ENCODE measurements around the gene DR1. TPM values are rescaled to one million over a fixed set of nuclear protein-coding genes. Genes with fewer than 3 reads are reported as not detected.

Gene DR1
- total and polyA plus RNA-seq, 2 of the 4 experiments (the other 2 are of a cell fraction), result 27.1 to 39.4 TPM

DNA sequence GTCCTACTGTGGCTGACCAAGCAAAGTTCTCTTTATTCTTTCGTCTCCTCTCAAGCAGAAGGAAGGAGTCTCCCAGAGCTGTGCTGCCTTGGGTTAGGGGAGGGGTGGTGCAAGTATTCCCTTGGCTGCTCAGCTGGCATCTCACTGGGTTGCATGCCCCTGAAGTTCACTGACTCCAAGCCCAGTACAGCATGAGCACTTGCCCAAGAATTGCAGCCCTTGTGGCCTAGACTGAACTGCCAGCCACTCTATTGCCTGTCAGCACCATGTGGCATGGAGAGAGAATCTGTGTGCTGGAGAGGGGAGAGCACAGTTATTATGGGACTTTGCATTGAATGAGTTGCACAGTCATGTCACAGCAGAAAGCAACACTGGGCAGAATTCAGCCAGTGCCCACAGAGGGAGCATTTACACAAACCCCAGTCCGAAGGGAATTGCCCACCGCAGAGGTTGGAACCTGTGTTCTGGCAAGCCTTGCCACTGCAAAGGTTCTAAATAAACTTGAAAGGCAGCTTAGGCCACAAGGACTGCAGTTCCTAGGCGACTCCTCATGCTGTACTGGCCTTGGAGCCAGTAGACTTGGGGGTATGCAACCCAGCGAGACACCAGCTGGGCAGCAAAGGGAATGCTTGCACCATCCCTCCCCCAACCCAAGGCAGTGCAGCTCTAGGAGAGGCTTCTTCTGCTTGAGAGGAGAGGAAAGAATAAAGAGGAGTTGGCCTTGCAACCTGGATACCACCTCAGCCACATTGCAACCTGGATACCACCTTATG lies 28.8 kb downstream of the DR1 start:
- Histone ChIP-seq H3K4me1 (ENCODE audit: control insufficient read depth, insufficient read depth, low read length) (no peaks in the 10 kb centered on the region), H3K27me3 (ENCODE audit: control insufficient read depth, insufficient read depth, low read length) (no peaks in the 10 kb centered on the region), H3K14ac (replicated peaks; ENCODE audit: low read depth, low read length) (no peak overlapping the region), H3K79me1 (ENCODE audit: low read depth in 1 of 2, low read length in 2 of 2) (no peaks in the 10 kb centered on the region; a peak in 1 of 4 replicates), H3K56ac (ENCODE audit: extremely low read depth, insufficient read depth, low read length) (no peak overlapping the region), H4K91ac (ENCODE audit: insufficient read depth, low read depth, low read length) (no peak overlapping the region), H2BK15ac (ENCODE audit: low read depth, low read length) (no peak overlapping the region), H2AK9ac (replicated peaks; ENCODE audit: low read depth, low read length, poor library complexity) (no peak overlapping the region), H3K23ac (ENCODE audit: low read depth, low read length) (no peak overlapping the region), H2BK5ac (ENCODE audit: low read depth, low read length, poor library complexity, severe bottlenecking) (no peak overlapping the region), H2AK5ac (ENCODE audit: low read depth, low read length) (no peak overlapping the region), H2BK120ac (ENCODE audit: low read depth, low read length) (no peak overlapping the region), H3K9ac (ENCODE audit: low read depth, low read length) (no peak overlapping the region), H3K18ac (ENCODE audit: low read depth, low read length) (no peak overlapping the region), H3K9me1 (ENCODE audit: insufficient read depth, low read length) (no peaks in the 10 kb centered on the region), H4K20me1 (ENCODE audit: insufficient read depth, low read length) (peaks cover 4% of the 10 kb centered on the region; the same call in 1 of the 2 replicates), H3K36me3 (ENCODE audit: control insufficient read depth, insufficient read depth, low read length) (no peaks in the 10 kb centered on the region), H3K9me3 (ENCODE audit: control insufficient read depth, insufficient read depth, low read length) (0 out of 2 replicates have a peak, but pooled peaks cover 3% of the 10 kb centered on the region), H3K4me3 (ENCODE audit: insufficient read depth, low read depth, low read length) (no peak overlapping the region), H2AFZ (replicated peaks; ENCODE audit: low read length, poor library complexity) (no peak overlapping the region), H4K5ac (ENCODE audit: low read depth, low read length) (no peak overlapping the region), H2BK20ac (ENCODE audit: low read depth, low read length) (no peak overlapping the region), H4K8ac (ENCODE audit: low read depth in 2 of 2, low read length in 2 of 2) (no peak overlapping the region), H3K4me2 (ENCODE audit: low read depth, low read length) (no peak overlapping the region), H3K27ac (ENCODE audit: insufficient read depth, low read length) (no peak overlapping the region), H3K4ac (ENCODE audit: low read depth, low read length) (no peak overlapping the region)
- dilution Hi-C loops (cut with HindIII; ENCODE audit: low sequenced_read_pairs, unreplicated experiment), result no loop called here
- ATAC-seq (ENCODE audit: low read depth) (no peak), DNase-seq (no peak)
- ChIA-PET POLR2A (ENCODE audit: unreplicated experiment) (no interaction called here), CTCF (no interaction called here)
- no peak for TF ChIP-seq FOS (IDR thresholded peaks at IDR 0.05; ENCODE audit: low read depth, low read length)
- TF ChIP-seq BHLHE40 (IDR thresholded peaks at IDR 0.05; ENCODE audit: low read depth, low read length), result no peak
- TF ChIP-seq, protein P1, sequence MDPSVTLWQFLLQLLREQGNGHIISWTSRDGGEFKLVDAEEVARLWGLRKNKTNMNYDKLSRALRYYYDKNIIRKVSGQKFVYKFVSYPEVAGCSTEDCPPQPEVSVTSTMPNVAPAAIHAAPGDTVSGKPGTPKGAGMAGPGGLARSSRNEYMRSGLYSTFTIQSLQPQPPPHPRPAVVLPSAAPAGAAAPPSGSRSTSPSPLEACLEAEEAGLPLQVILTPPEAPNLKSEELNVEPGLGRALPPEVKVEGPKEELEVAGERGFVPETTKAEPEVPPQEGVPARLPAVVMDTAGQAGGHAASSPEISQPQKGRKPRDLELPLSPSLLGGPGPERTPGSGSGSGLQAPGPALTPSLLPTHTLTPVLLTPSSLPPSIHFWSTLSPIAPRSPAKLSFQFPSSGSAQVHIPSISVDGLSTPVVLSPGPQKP (IDR thresholded peaks at IDR 0.05; ENCODE audit: borderline replicate concordance, low read depth, low read length), result no peak
- no peak for TF ChIP-seq MAFK (IDR thresholded peaks at IDR 0.05; ENCODE audit: low read depth, low read length)
- TF ChIP-seq MAZ (IDR thresholded peaks at IDR 0.05; ENCODE audit: borderline replicate concordance, low read depth, low read length), result no peak
- TF ChIP-seq NFE2L2 (IDR thresholded peaks at IDR 0.05; ENCODE audit: low read depth, low read length), result no peak
- TF ChIP-seq, protein P2, sequence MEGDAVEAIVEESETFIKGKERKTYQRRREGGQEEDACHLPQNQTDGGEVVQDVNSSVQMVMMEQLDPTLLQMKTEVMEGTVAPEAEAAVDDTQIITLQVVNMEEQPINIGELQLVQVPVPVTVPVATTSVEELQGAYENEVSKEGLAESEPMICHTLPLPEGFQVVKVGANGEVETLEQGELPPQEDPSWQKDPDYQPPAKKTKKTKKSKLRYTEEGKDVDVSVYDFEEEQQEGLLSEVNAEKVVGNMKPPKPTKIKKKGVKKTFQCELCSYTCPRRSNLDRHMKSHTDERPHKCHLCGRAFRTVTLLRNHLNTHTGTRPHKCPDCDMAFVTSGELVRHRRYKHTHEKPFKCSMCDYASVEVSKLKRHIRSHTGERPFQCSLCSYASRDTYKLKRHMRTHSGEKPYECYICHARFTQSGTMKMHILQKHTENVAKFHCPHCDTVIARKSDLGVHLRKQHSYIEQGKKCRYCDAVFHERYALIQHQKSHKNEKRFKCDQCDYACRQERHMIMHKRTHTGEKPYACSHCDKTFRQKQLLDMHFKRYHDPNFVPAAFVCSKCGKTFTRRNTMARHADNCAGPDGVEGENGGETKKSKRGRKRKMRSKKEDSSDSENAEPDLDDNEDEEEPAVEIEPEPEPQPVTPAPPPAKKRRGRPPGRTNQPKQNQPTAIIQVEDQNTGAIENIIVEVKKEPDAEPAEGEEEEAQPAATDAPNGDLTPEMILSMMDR (conservative IDR thresholded peaks at IDR 0.05; ENCODE audit: low read depth, low read length), result no peak
- TF ChIP-seq MXI1 (IDR thresholded peaks at IDR 0.05; ENCODE audit: borderline replicate concordance, low read depth, low read length), result no peak
- TF ChIP-seq POLR2A (IDR thresholded peaks at IDR 0.05; ENCODE audit: low read depth, low read length), result no peak
- no peak for TF ChIP-seq RAD21 (IDR thresholded peaks at IDR 0.05; ENCODE audit: low read length)
- no peak for TF ChIP-seq RCOR1 (IDR thresholded peaks at IDR 0.05; ENCODE audit: insufficient replicate concordance, low read length)
- TF ChIP-seq, protein P3, sequence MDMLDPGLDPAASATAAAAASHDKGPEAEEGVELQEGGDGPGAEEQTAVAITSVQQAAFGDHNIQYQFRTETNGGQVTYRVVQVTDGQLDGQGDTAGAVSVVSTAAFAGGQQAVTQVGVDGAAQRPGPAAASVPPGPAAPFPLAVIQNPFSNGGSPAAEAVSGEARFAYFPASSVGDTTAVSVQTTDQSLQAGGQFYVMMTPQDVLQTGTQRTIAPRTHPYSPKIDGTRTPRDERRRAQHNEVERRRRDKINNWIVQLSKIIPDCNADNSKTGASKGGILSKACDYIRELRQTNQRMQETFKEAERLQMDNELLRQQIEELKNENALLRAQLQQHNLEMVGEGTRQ (IDR thresholded peaks at IDR 0.05; ENCODE audit: low read depth, low read length), result no peak
- no TSS peak for BruUV-seq (replicated peaks)
- in situ Hi-C loops (cut with MboI; ENCODE audit: low sequenced_read_pairs), result no loop called here
- intact Hi-C loops (cut with micrococcal nuclease), result no loop called here
- WGBS, 2 experiments (ENCODE audit: extremely low coverage in 2 of 2, insufficient read length in 1 of 2), result 100% methylated on average over 2 of the region's 5 CpGs; no CpG with 5 or more reads in 1 of the 2 experiments
